GM12878 (cell line): ENCODE measurements around the gene DIAPH2. TPM values are rescaled to one million over a fixed set of nuclear protein-coding genes. Genes with fewer than 3 reads are reported as not detected.

Experiments
- ATAC-seq: fragments of 200-7000 bp; cut with Tn5 transposase; 3 replicates; pipeline ENCODE4 v1.9.1; 2020; ENCODE audit warnings: mild to moderate bottlenecking, moderate library complexity
- BruUV-seq: library from RNA; stranded (reverse); fragments of 400-500 nt; replicated peaks from 2 replicates; lab custom pipeline; 2021; lab: Mats Ljungman, UMichigan
- CTCF ChIA-PET: fragments of 300-600 bp; sonication (Branson Sonifier 250); formaldehyde crosslinking; extraction: SDS; loops from one replicate; lab custom pipeline; 2021; ENCODE audit warnings: inconsistent platforms; lab: Yijun Ruan, JAX
- POLR2A ChIA-PET: fragments of 350-600 bp; formaldehyde crosslinking; extraction: SDS; loops from one replicate; lab custom pipeline; 2021; ENCODE audit warnings: inconsistent platforms; lab: Charles Lee
- RAD21 ChIA-PET: fragments of 300-600 bp; sonication (Branson Sonifier 250); formaldehyde crosslinking; loops from one replicate; lab custom pipeline; 2023; ENCODE audit warnings: antibody characterized with exemption; ENCODE audit not compliant: unreplicated experiment; lab: Charles Lee
- SMC1A ChIA-PET: fragments of 300-600 bp; sonication (Branson Sonifier 250); formaldehyde crosslinking; loops from one replicate; lab custom pipeline; 2023; ENCODE audit not compliant: unreplicated experiment, uncharacterized antibody; lab: Charles Lee
- DNase-seq: peaks from one replicate; pipeline ENCODE4 v3.0.0-alpha.2; 2011; ENCODE audit warnings: low read depth, low spot score
- FAIRE-seq: peaks from 3 replicates; lab custom pipeline; 2011; peaks lifted over from hg19 to GRCh38; lab: Jason Lieb, UNC
- H2AFZ ChIP-seq: 2 replicates; pipeline ENCODE4 v1.6.0; 2011; ENCODE audit warnings: low read depth, low read length, control low read depth; ENCODE audit not compliant: control insufficient read depth
- H3K27ac ChIP-seq: 2 replicates; pipeline ENCODE4 v1.5.1; 2011; ENCODE audit warnings: control low read depth; ENCODE audit not compliant: control insufficient read depth, insufficient read depth
- H3K27me3 ChIP-seq, 2 experiments: replicated peaks in 1 of 2; 2 replicates each; pipeline versions ENCODE4 v1.6.0 to v1.6.1; 2011; ENCODE audit warnings: low read length in 1 of 2; ENCODE audit not compliant: control insufficient read depth in 2 of 2, insufficient read depth in 2 of 2
- H3K36me3 ChIP-seq, 2 experiments: 2 replicates each; pipeline ENCODE4 v1.5.1; 2011; ENCODE audit warnings: low read length in 1 of 2; ENCODE audit not compliant: control insufficient read depth in 2 of 2, insufficient read depth in 2 of 2
- H3K4me1 ChIP-seq: 2 replicates; pipeline ENCODE4 v1.6.1; 2011; ENCODE audit warnings: mild to moderate bottlenecking, low read length, moderate library complexity, mixed read lengths; ENCODE audit not compliant: control insufficient read depth, insufficient read depth
- H3K4me2 ChIP-seq: 2 replicates; pipeline ENCODE4 v1.6.0; 2011; ENCODE audit warnings: control low read depth; ENCODE audit not compliant: control insufficient read depth, insufficient read depth
- H3K4me3 ChIP-seq: fragments of 200-600 bp; sonication (generic); 2 replicates; pipeline ENCODE4 v1.5.1; 2016
- H3K79me2 ChIP-seq: 2 replicates; pipeline ENCODE4 v1.6.0; 2011; ENCODE audit warnings: low read length; ENCODE audit not compliant: control insufficient read depth, insufficient read depth
- H3K9ac ChIP-seq: 2 replicates; pipeline ENCODE4 v1.8.0; 2011; ENCODE audit warnings: low read length, control low read depth, mixed read lengths; ENCODE audit not compliant: control insufficient read depth, insufficient read depth
- H3K9me3 ChIP-seq: replicated peaks from 3 replicates; pipeline ENCODE4 v1.5.1; 2011; ENCODE audit warnings: mild to moderate bottlenecking, low read length; ENCODE audit not compliant: control insufficient read depth, insufficient read depth
- H4K20me1 ChIP-seq: 2 replicates; pipeline ENCODE4 v1.6.0; 2011; ENCODE audit not compliant: control insufficient read depth, insufficient read depth
- ATF3 ChIP-seq: IDR thresholded peaks from 2 replicates; pipeline ENCODE4 v1.6.1; 2011; ENCODE audit warnings: low read depth, mild to moderate bottlenecking, low read length, moderate library complexity, borderline replicate concordance; ENCODE audit errors: extremely low read depth
- BRCA1 ChIP-seq: IDR thresholded peaks from 2 replicates; pipeline ENCODE4 v1.6.1; 2011; ENCODE audit warnings: low read depth, low read length, improper control_type of control experiment
- CBFB ChIP-seq: IDR thresholded peaks from 2 replicates; pipeline ENCODE4 v1.6.1; 2016; ENCODE audit warnings: antibody characterized with exemption, low read depth
- CHD2 ChIP-seq: IDR thresholded peaks from 2 replicates; pipeline ENCODE4 v1.6.1; 2011; ENCODE audit warnings: low read depth, low read length, improper control_type of control experiment, borderline replicate concordance
- ESRRA ChIP-seq: IDR thresholded peaks from 2 replicates; pipeline ENCODE4 v1.6.1; 2012; ENCODE audit warnings: mild to moderate bottlenecking, low read length, improper control_type of control experiment
- IRF3 ChIP-seq: fragments of 450-650 bp; IDR thresholded peaks from 2 replicates; pipeline ENCODE4 v1.6.1; 2014; ENCODE audit warnings: mild to moderate bottlenecking
- RAD21 ChIP-seq: IDR thresholded peaks from 2 replicates; pipeline ENCODE4 v1.6.1; 2011; ENCODE audit warnings: mild to moderate bottlenecking, low read depth, low read length, moderate library complexity; ENCODE audit not compliant: insufficient read depth
- SIN3A ChIP-seq: IDR thresholded peaks from 2 replicates; pipeline ENCODE4 v1.6.1; 2012; ENCODE audit warnings: low read depth, low read length, improper control_type of control experiment
- SUPT20H ChIP-seq: IDR thresholded peaks from 2 replicates; pipeline ENCODE4 v1.6.1; 2011; ENCODE audit warnings: low read depth, mild to moderate bottlenecking, low read length, moderate library complexity, borderline replicate concordance; ENCODE audit not compliant: control insufficient read depth
- USF2 ChIP-seq: IDR thresholded peaks from 2 replicates; pipeline ENCODE4 v1.6.1; 2011; ENCODE audit warnings: low read depth, low read length, improper control_type of control experiment, borderline replicate concordance
- WGBS: methylation state at CpG from one replicate; pipeline ENCODE4 v1.1.6; 2016; ENCODE audit warnings: low lambda C conversion rate; ENCODE audit not compliant: insufficient replicate concordance, insufficient coverage; ENCODE audit errors: missing lambda C conversion rate; 5-methylcytosine and 5-hydroxymethylcytosine counted together
- in situ Hi-C: fragments of 300-500 bp; cut with MboI; formaldehyde crosslinking; loops from 9 replicates; pipeline ENCODE4 v1.14.3; 2018; ENCODE audit warnings: mixed read lengths
- intact Hi-C: fragments of 100-400 bp; cut with micrococcal nuclease; formaldehyde crosslinking; loops from one replicate; pipeline ENCODE4 v1.14.2; 2022; ENCODE audit not compliant: unreplicated experiment
- polyA plus RNA-seq, 11 experiments: library from polyadenylated mRNA; depleted of rRNA in 4 of 11; unstranded in 6 of 11; stranded (reverse) in 5 of 11; fragments of >200 nt; fragmentation: Nextera tagmentation in 4 of 11; fragmentation: Illumina TruSeq in 1 of 11; extraction: Ambion mirVana in 4 of 11; extraction: Trizol in 1 of 11; gene quantifications; 1 replicate in 1 of 11; 2 replicates in 10 of 11; pipeline versions ENCODE4 v1.2.1 to v1.2.3, GENCODE V29; 2011 to 2016; ENCODE audit warnings: inconsistent platforms in 2 of 11, missing spikeins in 2 of 11, low read depth in 1 of 11
- total RNA-seq, 4 experiments: library from RNA; depleted of rRNA in 3 of 4; stranded (reverse); fragments of >200 nt in 3 of 4; fragmentation: Illumina TruSeq in 1 of 4; extraction: Trizol in 1 of 4; gene quantifications; 2 replicates each; pipeline versions ENCODE4 v1.2.1 to v1.2.3, GENCODE V29; 2013 to 2021
- TF ChIP-seq, protein P1 (sequence below), 3 experiments: IDR thresholded peaks in 2 of 3; conservative IDR thresholded peaks in 1 of 3; 2 replicates each; pipeline ENCODE4 v1.5.1; 2011; ENCODE audit warnings: low read depth in 3 of 3, low read length in 3 of 3, mild to moderate bottlenecking in 3 of 3, control low read depth in 2 of 3, moderate library complexity in 2 of 3, inconsistent platforms in 1 of 3, mixed read lengths in 1 of 3; ENCODE audit not compliant: control insufficient read depth in 2 of 3, insufficient read depth in 1 of 3; ENCODE audit errors: extremely low read depth in 1 of 3
- TF ChIP-seq, protein P2 (sequence below): IDR thresholded peaks from 2 replicates; pipeline ENCODE4 v1.6.1; 2011; ENCODE audit warnings: mild to moderate bottlenecking, low read depth, low read length, moderate library complexity; ENCODE audit not compliant: insufficient replicate concordance

DIAPH2 gene
- total and polyA plus RNA-seq, 10 of the 15 experiments (the other 5 are each of a cell fraction or from before 2014, with no cell fraction given), result 2.2 to 16.6 (median 8.8) TPM

GRCh38 chrX:97175147-97175546 is 490.5 kb downstream of the DIAPH2 start:
- POLR2A ChIA-PET, result no interaction called here
- SMC1A ChIA-PET, result no interaction called here
- 67% methylated on average over 4 of the region's 4 CpGs for WGBS
- TF ChIP-seq RAD21 (peak; percentile 5; the same call in 1 of the 2 replicates), CBFB (no peak), SUPT20H (no peak)
- Histone ChIP-seq H3K4me2 (no peak overlapping the region), H3K79me2 (no peaks in the 10 kb centered on the region), H3K27ac (no peak overlapping the region), H3K9ac (no peak overlapping the region), H3K27me3 (no peaks in the 10 kb centered on the region), H4K20me1 (no peaks in the 10 kb centered on the region), H3K4me1 (no peaks in the 10 kb centered on the region), H3K9me3 (no peaks in the 10 kb centered on the region; the same call in 2 of the 3 replicates), H3K4me3 (no peak overlapping the region), H3K36me3 (no peaks in the 10 kb centered on the region), H2AFZ (no peak overlapping the region)
- CTCF ChIA-PET, result no interaction called here
- DNase-seq, result no peak
- intact Hi-C loops (no loop called here), in situ Hi-C loops (no loop called here)
- RAD21 ChIA-PET, result no interaction called here
- FAIRE-seq, result no peak
- no TSS peak for BruUV-seq
- ATAC-seq, result no peak

DNA sequence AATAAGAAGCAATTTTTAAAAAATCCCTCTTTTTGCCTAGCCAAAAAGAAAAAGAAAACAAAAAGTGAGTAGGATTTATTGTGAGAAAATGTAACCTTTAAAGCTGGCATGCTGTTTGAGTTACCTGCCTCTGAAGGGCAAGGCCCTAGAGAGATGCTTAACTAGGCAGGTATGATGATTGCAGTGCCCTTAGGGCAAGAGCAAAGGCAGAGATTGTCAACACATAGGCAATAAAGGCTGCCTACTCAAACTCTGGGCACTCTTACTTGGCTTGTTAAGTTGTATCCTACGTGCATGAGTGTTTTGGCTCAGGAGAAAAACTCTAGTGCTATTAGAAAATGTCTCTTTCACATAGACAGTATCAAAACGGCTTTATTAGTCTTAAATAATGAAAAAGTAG is 505.0 kb downstream of the DIAPH2 start:
- ATAC-seq, result no peak
- no peak overlapping the region for H3K9ac ChIP-seq
- no peak for FAIRE-seq
- BruUV-seq, result no TSS peak
- no peak for DNase-seq
- no peak overlapping the region for H3K27ac ChIP-seq
- WGBS, result 40% methylated on average over 2 of the region's 2 CpGs
- in situ Hi-C loops (no loop called here), intact Hi-C loops (no loop called here)
- ChIA-PET RAD21 (no interaction called here), SMC1A (no interaction called here), POLR2A (no interaction called here), CTCF (no interaction called here)
- H3K4me3 ChIP-seq, result no peak overlapping the region
- no peak overlapping the region for H3K4me2 ChIP-seq
- no peak overlapping the region for H2AFZ ChIP-seq
- H3K4me1 ChIP-seq, result no peaks in the 10 kb centered on the region
- no peaks in the 10 kb centered on the region for H4K20me1 ChIP-seq
- H3K9me3 ChIP-seq, result no peaks in the 10 kb centered on the region
- no peaks in the 10 kb centered on the region for H3K27me3 ChIP-seq
- H3K36me3 ChIP-seq, result no peaks in the 10 kb centered on the region
- H3K79me2 ChIP-seq, result no peaks in the 10 kb centered on the region
- TF ChIP-seq, protein P1, sequence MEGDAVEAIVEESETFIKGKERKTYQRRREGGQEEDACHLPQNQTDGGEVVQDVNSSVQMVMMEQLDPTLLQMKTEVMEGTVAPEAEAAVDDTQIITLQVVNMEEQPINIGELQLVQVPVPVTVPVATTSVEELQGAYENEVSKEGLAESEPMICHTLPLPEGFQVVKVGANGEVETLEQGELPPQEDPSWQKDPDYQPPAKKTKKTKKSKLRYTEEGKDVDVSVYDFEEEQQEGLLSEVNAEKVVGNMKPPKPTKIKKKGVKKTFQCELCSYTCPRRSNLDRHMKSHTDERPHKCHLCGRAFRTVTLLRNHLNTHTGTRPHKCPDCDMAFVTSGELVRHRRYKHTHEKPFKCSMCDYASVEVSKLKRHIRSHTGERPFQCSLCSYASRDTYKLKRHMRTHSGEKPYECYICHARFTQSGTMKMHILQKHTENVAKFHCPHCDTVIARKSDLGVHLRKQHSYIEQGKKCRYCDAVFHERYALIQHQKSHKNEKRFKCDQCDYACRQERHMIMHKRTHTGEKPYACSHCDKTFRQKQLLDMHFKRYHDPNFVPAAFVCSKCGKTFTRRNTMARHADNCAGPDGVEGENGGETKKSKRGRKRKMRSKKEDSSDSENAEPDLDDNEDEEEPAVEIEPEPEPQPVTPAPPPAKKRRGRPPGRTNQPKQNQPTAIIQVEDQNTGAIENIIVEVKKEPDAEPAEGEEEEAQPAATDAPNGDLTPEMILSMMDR (IDR thresholded peaks at IDR 0.05 in 2 of 3, conservative IDR thresholded peaks at IDR 0.05 in 1 of 3; ENCODE audit: control insufficient read depth in 2 of 3, extremely low read depth in 1 of 3, insufficient read depth in 1 of 3, low read depth in 3 of 3, low read length in 3 of 3), result no peak
- TF ChIP-seq, protein P2, sequence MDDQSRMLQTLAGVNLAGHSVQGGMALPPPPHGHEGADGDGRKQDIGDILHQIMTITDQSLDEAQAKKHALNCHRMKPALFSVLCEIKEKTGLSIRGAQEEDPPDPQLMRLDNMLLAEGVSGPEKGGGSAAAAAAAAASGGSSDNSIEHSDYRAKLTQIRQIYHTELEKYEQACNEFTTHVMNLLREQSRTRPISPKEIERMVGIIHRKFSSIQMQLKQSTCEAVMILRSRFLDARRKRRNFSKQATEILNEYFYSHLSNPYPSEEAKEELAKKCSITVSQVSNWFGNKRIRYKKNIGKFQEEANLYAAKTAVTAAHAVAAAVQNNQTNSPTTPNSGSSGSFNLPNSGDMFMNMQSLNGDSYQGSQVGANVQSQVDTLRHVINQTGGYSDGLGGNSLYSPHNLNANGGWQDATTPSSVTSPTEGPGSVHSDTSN, result no peak
- TF ChIP-seq IRF3 (no peak), SIN3A (no peak), CHD2 (no peak), ATF3 (no peak), ESRRA (no peak), BRCA1 (no peak), USF2 (no peak)
